GM12878 (cell line): Measurements from ENCODE around the gene DEFB123. TPM values are rescaled to one million over a fixed set of nuclear protein-coding genes. Genes with fewer than 3 reads are reported as not detected.

ENCODE experiments used
- ATAC-seq: fragments of 200-7000 bp; cut with Tn5 transposase; 3 replicates; pipeline ENCODE4 v1.9.1; 2020; ENCODE audit warnings: mild to moderate bottlenecking, moderate library complexity
- BruUV-seq: library from RNA; stranded (reverse); fragments of 400-500 nt; replicated peaks from 2 replicates; lab custom pipeline; 2021; lab: Mats Ljungman, UMichigan
- CTCF ChIA-PET: fragments of 300-600 bp; sonication (Branson Sonifier 250); formaldehyde crosslinking; extraction: SDS; loops from one replicate; lab custom pipeline; 2021; ENCODE audit warnings: inconsistent platforms; lab: Yijun Ruan, JAX
- POLR2A ChIA-PET: fragments of 350-600 bp; formaldehyde crosslinking; extraction: SDS; loops from one replicate; lab custom pipeline; 2021; ENCODE audit warnings: inconsistent platforms; lab: Charles Lee
- RAD21 ChIA-PET: fragments of 300-600 bp; sonication (Branson Sonifier 250); formaldehyde crosslinking; loops from one replicate; lab custom pipeline; 2023; ENCODE audit warnings: antibody characterized with exemption; ENCODE audit not compliant: unreplicated experiment; lab: Charles Lee
- SMC1A ChIA-PET: fragments of 300-600 bp; sonication (Branson Sonifier 250); formaldehyde crosslinking; loops from one replicate; lab custom pipeline; 2023; ENCODE audit not compliant: unreplicated experiment, uncharacterized antibody; lab: Charles Lee
- DNase-seq: peaks from one replicate; pipeline ENCODE4 v3.0.0-alpha.2; 2011; ENCODE audit warnings: low read depth, low spot score
- FAIRE-seq: peaks from 3 replicates; lab custom pipeline; 2011; peaks lifted over from hg19 to GRCh38; lab: Jason Lieb, UNC
- H2AFZ ChIP-seq: 2 replicates; pipeline ENCODE4 v1.6.0; 2011; ENCODE audit warnings: low read depth, low read length, control low read depth; ENCODE audit not compliant: control insufficient read depth
- H3K27ac ChIP-seq: 2 replicates; pipeline ENCODE4 v1.5.1; 2011; ENCODE audit warnings: control low read depth; ENCODE audit not compliant: control insufficient read depth, insufficient read depth
- H3K27me3 ChIP-seq, 2 experiments: replicated peaks in 1 of 2; 2 replicates each; pipeline versions ENCODE4 v1.6.0 to v1.6.1; 2011; ENCODE audit warnings: low read length in 1 of 2; ENCODE audit not compliant: control insufficient read depth in 2 of 2, insufficient read depth in 2 of 2
- H3K36me3 ChIP-seq, 2 experiments: 2 replicates each; pipeline ENCODE4 v1.5.1; 2011; ENCODE audit warnings: low read length in 1 of 2; ENCODE audit not compliant: control insufficient read depth in 2 of 2, insufficient read depth in 2 of 2
- H3K4me1 ChIP-seq: 2 replicates; pipeline ENCODE4 v1.6.1; 2011; ENCODE audit warnings: mild to moderate bottlenecking, low read length, moderate library complexity, mixed read lengths; ENCODE audit not compliant: control insufficient read depth, insufficient read depth
- H3K4me2 ChIP-seq: 2 replicates; pipeline ENCODE4 v1.6.0; 2011; ENCODE audit warnings: control low read depth; ENCODE audit not compliant: control insufficient read depth, insufficient read depth
- H3K4me3 ChIP-seq: fragments of 200-600 bp; sonication (generic); 2 replicates; pipeline ENCODE4 v1.5.1; 2016
- H3K79me2 ChIP-seq: 2 replicates; pipeline ENCODE4 v1.6.0; 2011; ENCODE audit warnings: low read length; ENCODE audit not compliant: control insufficient read depth, insufficient read depth
- H3K9ac ChIP-seq: 2 replicates; pipeline ENCODE4 v1.8.0; 2011; ENCODE audit warnings: low read length, control low read depth, mixed read lengths; ENCODE audit not compliant: control insufficient read depth, insufficient read depth
- H3K9me3 ChIP-seq: replicated peaks from 3 replicates; pipeline ENCODE4 v1.5.1; 2011; ENCODE audit warnings: mild to moderate bottlenecking, low read length; ENCODE audit not compliant: control insufficient read depth, insufficient read depth
- H4K20me1 ChIP-seq: 2 replicates; pipeline ENCODE4 v1.6.0; 2011; ENCODE audit not compliant: control insufficient read depth, insufficient read depth
- CBFB ChIP-seq: IDR thresholded peaks from 2 replicates; pipeline ENCODE4 v1.6.1; 2016; ENCODE audit warnings: antibody characterized with exemption, low read depth
- CHD1 ChIP-seq: IDR thresholded peaks from 2 replicates; pipeline ENCODE4 v1.6.1; 2012; ENCODE audit warnings: low read depth, low read length, improper control_type of control experiment
- CTCF ChIP-seq, 3 experiments: IDR thresholded peaks in 2 of 3; conservative IDR thresholded peaks in 1 of 3; 2 replicates each; pipeline ENCODE4 v1.5.1; 2011; ENCODE audit warnings: low read depth in 3 of 3, low read length in 3 of 3, mild to moderate bottlenecking in 3 of 3, control low read depth in 2 of 3, moderate library complexity in 2 of 3, inconsistent platforms in 1 of 3, mixed read lengths in 1 of 3; ENCODE audit not compliant: control insufficient read depth in 2 of 3, insufficient read depth in 1 of 3; ENCODE audit errors: extremely low read depth in 1 of 3
- IKZF1 ChIP-seq: fragments of 450-650 bp; conservative IDR thresholded peaks from 2 replicates; pipeline ENCODE4 v1.6.1; 2017; ENCODE audit warnings: antibody characterized with exemption, mild to moderate bottlenecking
- KDM1A ChIP-seq: fragments of 200-600 bp; sonication (generic); IDR thresholded peaks from 2 replicates; pipeline ENCODE4 v1.6.1; 2016; ENCODE audit warnings: borderline replicate concordance
- MTA2 ChIP-seq: fragments of 450-650 bp; IDR thresholded peaks from 2 replicates; pipeline ENCODE4 v1.6.1; 2016; ENCODE audit warnings: low read depth, mild to moderate bottlenecking, moderate library complexity
- MYC ChIP-seq: IDR thresholded peaks from 2 replicates; pipeline ENCODE4 v1.6.1; 2011; ENCODE audit warnings: mild to moderate bottlenecking, low read length, moderate library complexity, inconsistent platforms; ENCODE audit not compliant: insufficient read depth, insufficient replicate concordance, insufficient read length, severe bottlenecking
- RAD21 ChIP-seq: IDR thresholded peaks from 2 replicates; pipeline ENCODE4 v1.6.1; 2011; ENCODE audit warnings: mild to moderate bottlenecking, low read depth, low read length, moderate library complexity; ENCODE audit not compliant: insufficient read depth
- ZNF622 ChIP-seq: fragments of 450-650 bp; IDR thresholded peaks from 2 replicates; pipeline ENCODE4 v1.6.1; 2017; ENCODE audit warnings: mild to moderate bottlenecking, inconsistent platforms
- ZNF687 ChIP-seq: fragments of 450-650 bp; IDR thresholded peaks from 2 replicates; pipeline ENCODE4 v1.6.1; 2017; ENCODE audit warnings: mild to moderate bottlenecking, moderate library complexity
- WGBS: methylation state at CpG from one replicate; pipeline ENCODE4 v1.1.6; 2016; ENCODE audit warnings: low lambda C conversion rate; ENCODE audit not compliant: insufficient replicate concordance, insufficient coverage; ENCODE audit errors: missing lambda C conversion rate; 5-methylcytosine and 5-hydroxymethylcytosine counted together
- in situ Hi-C: fragments of 300-500 bp; cut with MboI; formaldehyde crosslinking; loops from 9 replicates; pipeline ENCODE4 v1.14.3; 2018; ENCODE audit warnings: mixed read lengths
- intact Hi-C: fragments of 100-400 bp; cut with micrococcal nuclease; formaldehyde crosslinking; loops from one replicate; pipeline ENCODE4 v1.14.2; 2022; ENCODE audit not compliant: unreplicated experiment
- polyA plus RNA-seq, 11 experiments: library from polyadenylated mRNA; depleted of rRNA in 4 of 11; unstranded in 6 of 11; stranded (reverse) in 5 of 11; fragments of >200 nt; fragmentation: Nextera tagmentation in 4 of 11; fragmentation: Illumina TruSeq in 1 of 11; extraction: Ambion mirVana in 4 of 11; extraction: Trizol in 1 of 11; gene quantifications; 1 replicate in 1 of 11; 2 replicates in 10 of 11; pipeline versions ENCODE4 v1.2.1 to v1.2.3, GENCODE V29; 2011 to 2016; ENCODE audit warnings: inconsistent platforms in 2 of 11, missing spikeins in 2 of 11, low read depth in 1 of 11
- total RNA-seq, 4 experiments: library from RNA; depleted of rRNA in 3 of 4; stranded (reverse); fragments of >200 nt in 3 of 4; fragmentation: Illumina TruSeq in 1 of 4; extraction: Trizol in 1 of 4; gene quantifications; 2 replicates each; pipeline versions ENCODE4 v1.2.1 to v1.2.3, GENCODE V29; 2013 to 2021

Gene DEFB123
- total and polyA plus RNA-seq, 10 of the 15 experiments (the other 5 are each of a cell fraction or from before 2014, with no cell fraction given) = not detected

- no peak for FAIRE-seq
- RAD21 ChIA-PET = no interaction called here
- in situ Hi-C loops (no loop called here), intact Hi-C loops (no loop called here)
- POLR2A ChIA-PET = no interaction called here
- Histone ChIP-seq H3K27me3 (peaks cover 0 to 1% of the 10 kb centered on the region in 2 experiments; a peak in 1 of 4 replicates), H3K4me1 (no peaks in the 10 kb centered on the region), H2AFZ (no peak overlapping the region), H3K36me3 (no peaks in the 10 kb centered on the region), H4K20me1 (no peaks in the 10 kb centered on the region), H3K27ac (no peak overlapping the region), H3K4me2 (no peak overlapping the region), H3K79me2 (no peaks in the 10 kb centered on the region), H3K4me3 (no peak overlapping the region), H3K9me3 (no peaks in the 10 kb centered on the region), H3K9ac (no peak overlapping the region)
- WGBS = 69% methylated on average over 3 of the region's 3 CpGs
- TF ChIP-seq MTA2 = no peak
- no peak for TF ChIP-seq KDM1A
- SMC1A ChIA-PET = interaction anchor here (2.1 kb wide), 1 partner anchor 12 kb away, joined by 6 read pairs; no protein-coding TSS in a partner anchor
- ATAC-seq = no peak
- no peak for DNase-seq
- CTCF ChIA-PET = interaction anchor here (4.8 kb wide), 1 partner anchor 12 kb away, joined by 27 read pairs; no protein-coding TSS in a partner anchor
- BruUV-seq = no TSS peak
These were observed 50.3 kb downstream of the DEFB123 start for GRCh38 chr20:31490752-31491151.

GRCh38 chr20:31494131-31494530 lies 53.7 kb downstream of the DEFB123 start:
- no peak overlapping the region for H3K4me2 ChIP-seq
- 25% methylated on average over 2 of the region's 2 CpGs for WGBS
- H2AFZ ChIP-seq = no peak overlapping the region
- no peaks in the 10 kb centered on the region for H4K20me1 ChIP-seq
- ChIA-PET CTCF (no interaction called here), RAD21 (no interaction called here), SMC1A (no interaction called here), POLR2A (no interaction called here)
- H3K27ac ChIP-seq = no peak overlapping the region
- in situ Hi-C loops = no loop called here
- ATAC-seq (no peak), DNase-seq (no peak), FAIRE-seq (peak; percentile 47)
- no peak overlapping the region for H3K4me3 ChIP-seq
- intact Hi-C loops = no loop called here
- H3K9me3 ChIP-seq = no peaks in the 10 kb centered on the region
- no peaks in the 10 kb centered on the region for H3K4me1 ChIP-seq
- H3K9ac ChIP-seq = no peak overlapping the region
- TF ChIP-seq CTCF (IDR thresholded peaks at IDR 0.05 in 2 of 3, conservative IDR thresholded peaks at IDR 0.05 in 1 of 3; ENCODE audit: control insufficient read depth in 2 of 3, extremely low read depth in 1 of 3, insufficient read depth in 1 of 3, low read depth in 3 of 3, low read length in 3 of 3) (no peak), RAD21 (no peak), CBFB (no peak), MYC (no peak), IKZF1 (no peak), ZNF622 (no peak), ZNF687 (no peak), CHD1 (no peak)
- no TSS peak for BruUV-seq
- H3K36me3 ChIP-seq = no peaks in the 10 kb centered on the region
- no peaks in the 10 kb centered on the region for H3K27me3 ChIP-seq
- no peaks in the 10 kb centered on the region for H3K79me2 ChIP-seq
